ENCODE measurements around the gene SMIM38. TPM values are rescaled to one million over a fixed set of nuclear protein-coding genes. Genes with fewer than 3 reads are reported as not detected.

Gene SMIM38
- polyA plus RNA-seq, 4 donors = 0.32 to 1.9 (median 0.67) TPM

DNA sequence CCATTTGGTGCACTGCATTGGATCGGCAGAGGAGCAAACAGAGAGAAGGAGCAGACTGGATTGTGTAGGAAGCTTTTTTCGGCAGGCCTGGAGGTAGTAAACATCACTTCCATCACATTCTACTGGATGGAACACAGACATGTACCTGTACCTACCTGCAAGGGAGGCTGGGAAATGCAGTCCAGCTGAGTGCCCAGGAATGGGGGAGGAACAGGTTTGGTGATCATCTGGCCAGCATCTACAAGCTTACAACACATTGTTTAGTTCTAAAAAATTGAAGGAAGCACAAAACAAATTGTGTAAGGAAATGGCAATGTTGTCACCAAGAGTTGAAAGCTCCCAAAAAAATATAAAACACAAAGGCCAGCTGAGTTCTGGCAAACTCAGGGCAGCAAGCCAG, 19.1 kb downstream of the SMIM38 start:
- DNase-seq (ENCODE audit: low read depth in 4 of 4, low spot score in 3 of 4) = no peak

DNA sequence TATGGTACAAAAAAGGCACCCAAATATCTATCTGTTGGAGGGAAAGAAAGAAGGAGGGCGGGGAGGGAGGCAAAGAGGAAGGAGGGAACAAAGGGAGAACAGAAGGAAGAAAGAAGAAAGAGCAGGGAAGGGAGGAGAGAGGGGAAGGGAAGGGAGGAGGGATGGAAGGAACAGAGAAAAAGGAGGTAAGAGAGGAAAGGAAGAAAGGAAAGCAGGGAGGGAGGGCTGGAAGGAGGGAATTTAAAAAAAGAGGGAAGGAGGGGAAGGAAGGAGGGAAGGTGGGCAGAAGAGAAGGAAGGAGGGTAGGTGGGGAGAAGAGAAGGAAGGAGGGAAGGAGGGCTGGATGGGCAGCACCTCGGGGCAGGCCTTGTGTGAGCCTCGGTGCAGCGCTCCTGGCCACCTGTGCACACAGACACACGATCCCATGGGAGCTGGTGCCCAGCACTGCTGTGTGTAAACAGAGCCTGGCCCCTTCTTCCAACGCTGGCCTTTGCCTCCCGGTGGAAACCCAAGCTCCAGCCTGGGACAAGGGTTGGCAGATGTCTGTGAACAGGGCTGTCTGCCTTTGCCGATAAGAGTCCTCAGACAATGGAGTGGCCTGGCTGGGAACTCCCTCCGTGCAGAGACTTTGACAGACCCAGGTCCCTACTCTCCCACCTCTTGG, 23.2 kb downstream of the SMIM38 start:
- no peak for DNase-seq (ENCODE audit: low read depth in 4 of 4, low spot score in 3 of 4)

DNA sequence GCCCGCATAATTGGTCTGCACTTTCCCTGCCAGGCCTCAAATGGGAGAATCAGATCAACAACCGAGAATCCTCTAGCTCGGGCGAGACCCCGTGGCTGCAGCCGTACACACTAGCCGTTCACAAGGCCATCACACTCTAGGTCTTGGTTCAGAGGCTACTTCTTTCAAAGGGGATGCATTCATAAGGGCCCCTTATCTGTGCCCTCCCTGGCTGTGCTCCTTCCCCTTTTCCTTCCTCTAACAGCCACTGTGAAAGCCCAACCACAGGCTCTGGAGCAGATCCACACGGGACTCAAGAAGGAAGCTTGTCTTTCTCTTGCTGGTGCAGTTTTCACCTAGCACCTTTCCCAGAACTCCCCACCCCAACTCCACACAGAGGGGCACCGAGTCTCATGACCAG, 24.5 kb downstream of the SMIM38 start:
- no peak for DNase-seq (ENCODE audit: low read depth in 4 of 4, low spot score in 3 of 4)

DNA sequence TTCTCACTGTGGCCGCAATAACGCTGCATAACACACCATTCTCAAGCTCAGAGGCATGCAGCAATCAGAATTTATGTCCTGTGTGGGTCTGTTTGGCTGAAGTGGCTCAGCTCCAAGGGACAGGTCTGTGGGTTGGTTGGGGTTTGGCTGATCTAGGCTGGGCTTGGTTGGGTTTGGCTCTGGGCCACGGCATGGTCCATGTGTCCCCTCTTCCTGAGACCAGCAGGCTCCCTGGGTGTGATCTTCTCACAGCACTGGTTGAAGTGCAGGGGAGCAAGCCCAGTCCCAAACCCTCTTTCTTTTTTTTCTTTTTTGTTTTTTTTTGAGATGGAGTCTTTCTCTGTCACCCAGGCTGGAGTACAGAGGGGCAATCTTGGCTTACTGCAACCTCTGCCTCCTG, 25.0 kb downstream of the SMIM38 start:
- DNase-seq (ENCODE audit: low read depth in 4 of 4, low spot score in 3 of 4) = no peak

DNA sequence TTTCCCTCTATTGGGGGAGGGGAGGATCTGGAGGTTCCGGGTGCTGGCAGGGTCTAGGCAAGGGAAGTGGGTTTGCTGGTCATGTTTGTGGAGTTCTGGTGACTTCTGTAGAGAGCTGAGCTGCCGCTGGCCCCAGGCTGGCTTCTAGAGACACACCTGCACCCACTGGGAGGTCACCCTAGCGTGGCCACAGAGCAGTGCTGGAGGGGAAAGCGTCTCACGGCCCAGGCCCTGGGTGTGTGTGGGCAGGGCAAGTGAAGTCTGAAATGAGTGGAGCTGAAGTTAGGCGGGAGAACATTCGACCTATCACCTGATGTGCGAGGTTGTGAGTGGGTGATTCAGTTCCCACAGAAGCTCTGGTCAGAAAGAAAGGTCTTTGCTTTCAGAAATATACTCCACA, 27.9 kb downstream of the SMIM38 start:
- DNase-seq (ENCODE audit: low read depth in 4 of 4, low spot score in 3 of 4) = no peak

DNA sequence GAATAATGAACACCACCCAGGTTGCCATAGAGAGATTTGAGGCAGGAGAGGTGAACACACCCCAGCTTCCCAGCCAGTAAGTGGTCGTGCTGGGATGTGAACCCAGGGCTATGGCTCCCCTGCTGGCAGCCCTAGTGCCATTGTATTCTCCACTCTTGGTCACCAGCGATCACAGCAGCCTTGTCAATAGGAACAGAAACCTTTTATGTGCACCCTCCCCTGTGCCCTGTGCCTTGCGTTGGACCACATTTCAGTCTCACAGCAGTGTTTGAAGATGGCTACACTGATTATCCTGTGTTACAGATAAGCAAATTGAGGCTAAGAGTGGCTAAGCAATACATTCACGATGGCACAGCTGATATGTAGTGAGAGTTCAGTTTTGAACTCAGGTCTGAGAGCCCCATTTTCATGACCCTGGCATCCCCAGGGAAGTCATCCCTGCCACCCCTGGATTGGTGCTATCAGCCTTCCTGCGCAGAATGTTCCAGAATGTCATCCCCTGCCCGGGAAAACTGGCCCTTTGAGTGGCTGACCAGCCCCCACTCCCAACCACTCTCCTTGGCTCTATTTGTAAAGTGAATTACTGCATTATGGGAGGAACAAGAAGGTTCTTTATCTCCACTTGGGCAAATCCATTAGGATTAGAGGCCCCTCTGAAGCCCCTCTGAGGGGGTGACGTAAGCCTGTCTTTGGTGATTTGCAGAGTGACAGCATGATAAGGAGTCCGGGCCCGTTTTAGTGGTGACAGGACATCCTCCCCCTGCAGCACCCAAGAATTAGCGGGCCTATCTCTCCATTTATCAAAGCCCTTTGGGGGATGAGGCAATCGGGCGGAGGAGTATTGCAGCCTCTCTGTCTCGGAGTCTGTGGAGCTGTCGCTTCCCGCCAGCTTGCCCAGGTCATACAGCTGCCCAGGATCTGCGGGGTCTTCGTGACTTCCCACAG, 30.9 kb downstream of the SMIM38 start:
- no peak for DNase-seq (ENCODE audit: low read depth in 4 of 4, low spot score in 3 of 4)

DNA sequence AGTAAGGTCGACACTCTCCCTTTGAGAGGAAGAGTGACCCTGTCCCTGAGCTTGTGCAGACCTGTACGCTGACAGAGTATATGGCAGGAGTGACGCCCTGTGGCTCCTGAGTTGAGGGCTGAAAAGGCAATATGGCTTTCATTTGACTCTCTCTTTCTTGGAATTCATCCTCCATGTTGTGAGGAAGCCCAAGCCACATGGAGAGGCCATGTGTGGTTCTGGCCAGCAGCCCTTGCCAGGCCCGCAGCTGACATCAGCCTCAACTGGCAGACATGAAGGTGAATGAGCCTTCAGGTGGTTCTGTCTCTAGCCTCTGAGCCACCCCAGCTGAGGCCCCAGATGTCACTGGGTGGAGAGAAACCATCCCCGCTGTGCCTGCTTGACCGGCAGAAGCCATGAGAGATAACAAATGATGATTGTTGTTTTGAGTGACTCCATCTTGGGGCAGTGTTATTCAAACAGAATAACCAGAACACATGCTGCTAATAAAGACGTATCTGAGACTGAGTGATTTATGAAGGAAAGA, 31.9 kb downstream of the SMIM38 start:
- no peak for DNase-seq (ENCODE audit: low read depth in 4 of 4, low spot score in 3 of 4)

DNA sequence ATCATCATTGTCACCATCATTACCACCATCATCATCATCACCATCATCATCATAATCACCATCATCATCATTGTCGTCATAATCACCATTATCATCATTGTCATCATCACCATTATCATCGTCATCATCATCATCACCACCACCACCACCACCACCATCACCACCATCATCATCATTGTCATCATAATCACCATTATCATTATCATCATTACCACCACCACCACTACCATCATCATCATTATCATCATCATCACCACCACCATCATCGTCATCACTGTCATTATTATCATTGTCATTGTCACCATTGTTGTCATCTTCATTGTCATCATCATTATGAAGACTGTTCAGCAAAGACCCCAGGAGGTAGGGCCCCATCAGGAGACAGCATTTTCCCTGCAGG, 33.3 kb downstream of the SMIM38 start:
- no peak for DNase-seq (ENCODE audit: low read depth in 4 of 4, low spot score in 3 of 4)

DNA sequence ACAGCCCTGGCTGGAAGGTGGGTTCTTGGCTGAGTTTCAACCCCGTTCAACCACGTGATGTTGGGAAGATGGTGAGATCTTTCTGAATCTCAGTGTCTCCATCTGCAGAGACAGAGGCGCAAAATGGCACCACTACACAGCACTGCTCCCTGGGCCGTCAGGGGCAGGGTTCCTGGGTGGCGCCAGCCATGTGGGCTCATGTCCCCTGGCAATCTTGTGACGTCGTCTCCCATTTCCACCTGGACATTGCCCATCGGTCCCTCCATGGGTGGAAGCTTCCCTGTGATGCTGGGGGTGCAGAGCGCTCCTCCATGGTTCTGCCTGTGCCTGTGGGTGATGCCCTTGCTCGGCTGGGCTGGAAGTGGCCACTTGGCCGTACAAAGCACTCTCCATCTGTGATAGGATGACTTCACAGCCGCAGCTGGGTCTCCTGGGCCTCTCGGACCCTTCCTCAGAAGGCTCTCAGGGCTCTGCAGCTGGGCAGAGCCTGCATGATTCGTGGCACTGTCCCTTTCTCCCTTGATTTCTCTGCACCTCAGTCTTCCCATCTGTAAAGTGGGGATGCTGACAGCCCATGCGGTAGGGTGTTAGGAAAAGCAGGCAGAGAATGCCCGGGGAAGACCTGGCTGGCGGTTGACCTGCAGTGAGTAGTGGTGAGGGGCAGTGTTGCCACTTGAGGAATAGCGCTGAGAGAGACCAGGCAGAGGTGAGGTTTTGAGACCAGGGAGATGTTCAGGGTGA, 35.2 kb downstream of the SMIM38 start:
- DNase-seq (ENCODE audit: low read depth in 4 of 4, low spot score in 3 of 4) = no peak

DNA sequence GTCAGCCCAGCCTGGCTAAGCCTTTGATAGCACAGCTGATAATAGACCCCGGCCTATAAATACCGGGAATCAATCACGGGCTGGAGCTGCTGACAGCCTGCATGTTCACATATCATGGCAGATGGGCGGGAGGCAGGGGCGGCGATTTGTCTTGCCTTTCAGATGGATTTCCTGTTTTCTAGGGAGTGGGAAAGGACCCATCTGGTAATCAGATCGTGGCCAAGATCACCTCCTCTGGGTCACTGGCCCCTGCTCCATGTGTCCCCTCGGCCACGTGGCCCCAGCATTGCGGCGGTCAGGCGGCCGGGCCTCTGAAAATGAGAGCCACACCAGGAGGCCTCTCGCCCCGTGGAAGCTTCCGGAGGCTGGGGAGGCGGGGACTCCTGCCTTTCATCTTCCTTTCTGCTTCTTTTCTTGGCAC, 36.6 kb downstream of the SMIM38 start:
- peak in 2 of 4 donors; percentile 20 to 37 for DNase-seq (ENCODE audit: low read depth in 4 of 4, low spot score in 3 of 4)

DNA sequence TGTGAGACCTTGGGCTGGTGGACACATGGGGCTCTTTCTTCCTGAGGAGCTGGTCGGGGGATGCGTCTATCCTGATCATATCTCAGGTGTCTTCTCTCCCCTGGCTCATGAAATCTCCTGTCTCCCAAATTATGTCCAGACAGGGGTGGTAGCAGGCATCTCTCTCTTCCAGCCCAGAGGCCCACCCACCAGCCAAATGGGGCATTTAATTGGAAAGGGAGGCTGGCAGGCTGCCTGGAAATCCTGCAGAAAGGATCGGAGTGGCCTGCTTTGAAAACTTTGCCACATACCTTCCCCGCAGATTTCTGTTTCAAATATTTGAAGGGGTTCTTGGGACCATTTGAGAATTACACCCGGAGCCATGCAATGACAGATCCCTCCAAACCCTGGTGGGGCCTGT, 37.4 kb downstream of the SMIM38 start:
- no peak for DNase-seq (ENCODE audit: low read depth in 4 of 4, low spot score in 3 of 4)

DNA sequence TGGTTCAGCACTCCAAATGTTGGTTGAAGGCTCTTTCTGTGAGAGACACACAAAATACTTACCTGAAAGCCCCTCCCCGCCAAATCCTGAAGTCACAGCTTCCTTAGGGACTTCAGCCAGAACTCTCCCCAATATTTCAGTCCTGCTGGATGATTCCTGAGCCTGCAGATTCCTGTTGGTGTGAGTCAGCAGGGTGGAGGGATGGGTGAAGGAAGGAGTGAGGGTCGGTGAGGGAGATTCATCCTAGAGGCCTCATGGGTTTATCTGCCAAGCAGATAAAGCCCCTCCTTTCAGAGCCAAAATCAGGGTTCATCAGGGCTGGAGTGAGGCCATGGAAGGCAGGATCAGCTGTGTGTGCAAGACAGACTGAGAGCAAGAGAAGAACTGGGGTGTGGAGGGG, 37.9 kb downstream of the SMIM38 start:
- no peak for DNase-seq (ENCODE audit: low read depth in 4 of 4, low spot score in 3 of 4)

DNA sequence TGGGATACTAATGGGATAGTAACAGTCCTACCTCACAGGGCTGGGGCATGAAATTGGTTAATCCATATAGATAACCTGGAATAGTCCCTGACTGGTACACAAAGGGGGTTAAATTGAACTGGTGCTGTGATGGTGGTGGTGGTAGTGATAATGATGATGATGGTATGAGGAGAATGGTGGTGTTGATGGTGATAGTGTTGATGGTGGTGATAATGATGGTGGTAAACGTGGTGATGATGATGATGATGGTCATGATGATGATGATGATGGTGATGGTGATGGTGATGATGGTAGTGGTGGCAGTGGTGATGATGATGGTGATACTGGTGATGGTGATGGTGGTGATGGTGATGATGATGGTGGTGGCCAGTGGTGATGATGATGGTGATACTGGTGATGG, 38.7 kb downstream of the SMIM38 start:
- no peak for DNase-seq (ENCODE audit: low read depth in 4 of 4, low spot score in 3 of 4)

DNA sequence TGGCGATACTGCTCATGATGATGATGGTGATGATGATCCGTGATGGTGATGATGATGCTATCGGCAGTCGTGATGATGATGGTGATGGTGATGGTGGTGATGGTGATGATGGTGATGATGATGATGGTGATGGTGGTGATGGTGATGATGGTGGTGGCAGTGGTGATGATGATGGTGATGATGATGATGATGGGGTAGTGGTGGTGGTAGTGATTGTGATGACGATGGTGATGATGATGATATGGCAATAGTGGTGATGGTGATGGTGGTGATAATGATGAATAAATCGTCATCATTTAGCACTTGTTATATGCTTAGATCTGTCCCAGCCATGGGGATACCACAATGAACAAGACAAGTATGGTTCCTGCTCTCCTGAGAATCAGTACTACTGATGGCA, 39.2 kb downstream of the SMIM38 start:
- no peak for DNase-seq (ENCODE audit: low read depth in 4 of 4, low spot score in 3 of 4)

DNA sequence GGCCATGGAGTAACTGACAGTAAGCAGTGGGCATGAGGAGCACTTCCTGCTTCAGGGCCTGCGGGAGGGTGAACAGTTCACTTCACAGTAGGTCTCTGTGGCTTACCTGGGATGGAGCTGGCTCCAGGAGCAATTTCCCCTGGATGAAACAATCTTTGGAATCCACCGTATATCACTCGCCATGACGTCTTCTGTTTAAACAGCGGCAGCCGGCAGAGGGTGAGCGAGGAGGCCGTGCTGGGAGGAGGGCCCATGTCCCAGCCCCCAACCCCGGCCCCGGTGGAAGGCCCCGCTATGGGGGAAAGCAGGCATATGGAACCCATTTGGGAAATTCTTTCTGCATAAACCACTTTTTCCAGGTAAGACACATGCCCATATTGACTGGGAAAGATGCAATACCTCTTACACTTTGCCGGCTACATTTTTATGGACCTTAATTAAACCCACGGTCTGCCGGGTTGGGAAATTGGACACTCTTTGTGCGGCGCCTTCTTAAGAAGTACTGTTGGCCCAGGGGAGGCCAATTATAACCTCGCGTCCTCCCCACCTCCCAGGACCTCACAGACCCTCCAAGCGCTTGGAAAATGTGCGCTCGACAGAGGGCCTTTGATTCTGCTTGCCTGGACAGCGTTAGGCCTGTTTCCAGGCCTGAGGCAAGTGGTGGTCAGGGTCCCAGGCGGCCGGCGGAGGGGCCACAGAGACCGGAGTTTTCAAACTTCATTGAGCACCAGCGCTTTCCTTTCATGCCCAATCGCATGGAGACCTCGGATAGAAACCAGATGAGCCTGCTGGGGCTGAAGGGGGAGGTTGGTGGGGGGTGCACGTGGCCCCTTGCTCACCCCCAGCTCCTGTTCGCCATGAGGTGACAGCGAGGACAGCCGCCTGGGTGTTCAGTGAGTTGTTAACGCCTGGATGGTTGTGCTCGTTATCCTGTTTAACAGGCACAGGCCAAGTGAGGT, 40.4 kb downstream of the SMIM38 start:
- peak in 1 of 4 donors; percentile 57 for DNase-seq (ENCODE audit: low read depth in 4 of 4, low spot score in 3 of 4)

DNA sequence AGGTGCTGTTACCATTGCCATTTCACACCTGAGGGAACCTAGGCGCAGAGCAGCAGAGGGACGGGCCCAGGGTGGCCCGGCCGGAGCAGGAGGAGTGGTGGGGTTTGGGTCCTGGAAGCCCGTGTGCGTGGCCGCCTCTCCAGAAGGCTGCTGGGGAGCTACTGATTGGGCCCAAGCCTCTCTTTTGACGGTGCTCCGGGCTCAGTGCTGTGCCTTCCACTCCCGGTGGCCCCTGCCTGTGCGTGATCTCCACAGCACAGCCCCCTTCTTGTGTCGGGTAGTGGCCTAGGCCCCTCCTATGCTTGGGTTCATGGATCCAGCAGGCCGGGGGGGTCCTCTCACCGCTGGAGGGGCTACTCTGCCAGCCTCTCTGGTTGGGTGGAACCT, 41.0 kb downstream of the SMIM38 start:
- DNase-seq (ENCODE audit: low read depth in 4 of 4, low spot score in 3 of 4) = no peak

DNA sequence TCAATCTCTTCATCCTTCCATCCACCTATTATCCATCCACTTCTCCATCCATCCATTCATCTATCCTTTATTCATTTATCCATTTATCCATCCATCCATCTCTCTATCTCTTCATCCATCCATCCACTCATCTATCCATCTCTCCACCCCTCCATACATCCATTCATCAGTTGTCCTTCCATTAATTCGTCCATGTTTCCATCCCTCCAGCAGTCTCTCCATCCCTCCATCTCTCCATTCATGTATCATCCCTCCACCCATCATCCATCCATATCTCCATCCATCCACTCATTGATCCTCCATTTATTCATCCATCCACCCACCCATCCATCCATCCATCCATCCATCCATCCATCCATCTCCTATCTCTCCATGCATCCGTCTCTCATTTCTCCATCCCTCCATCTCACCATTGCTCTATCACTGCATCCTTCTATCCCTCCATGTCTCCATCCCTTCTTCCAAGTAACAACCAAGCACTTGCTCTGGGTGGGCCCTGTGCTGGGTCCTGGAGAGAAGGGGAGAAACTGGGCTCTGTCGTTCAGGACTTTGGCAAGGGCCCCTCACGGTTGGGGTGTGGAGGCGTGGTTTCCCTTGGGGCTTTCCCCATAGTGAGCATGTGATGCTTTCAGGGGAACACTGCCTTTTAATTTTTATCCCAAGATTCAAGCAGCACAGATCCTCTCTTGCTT, 43.3 kb downstream of the SMIM38 start:
- no peak for DNase-seq (ENCODE audit: low read depth in 4 of 4, low spot score in 3 of 4)

DNA sequence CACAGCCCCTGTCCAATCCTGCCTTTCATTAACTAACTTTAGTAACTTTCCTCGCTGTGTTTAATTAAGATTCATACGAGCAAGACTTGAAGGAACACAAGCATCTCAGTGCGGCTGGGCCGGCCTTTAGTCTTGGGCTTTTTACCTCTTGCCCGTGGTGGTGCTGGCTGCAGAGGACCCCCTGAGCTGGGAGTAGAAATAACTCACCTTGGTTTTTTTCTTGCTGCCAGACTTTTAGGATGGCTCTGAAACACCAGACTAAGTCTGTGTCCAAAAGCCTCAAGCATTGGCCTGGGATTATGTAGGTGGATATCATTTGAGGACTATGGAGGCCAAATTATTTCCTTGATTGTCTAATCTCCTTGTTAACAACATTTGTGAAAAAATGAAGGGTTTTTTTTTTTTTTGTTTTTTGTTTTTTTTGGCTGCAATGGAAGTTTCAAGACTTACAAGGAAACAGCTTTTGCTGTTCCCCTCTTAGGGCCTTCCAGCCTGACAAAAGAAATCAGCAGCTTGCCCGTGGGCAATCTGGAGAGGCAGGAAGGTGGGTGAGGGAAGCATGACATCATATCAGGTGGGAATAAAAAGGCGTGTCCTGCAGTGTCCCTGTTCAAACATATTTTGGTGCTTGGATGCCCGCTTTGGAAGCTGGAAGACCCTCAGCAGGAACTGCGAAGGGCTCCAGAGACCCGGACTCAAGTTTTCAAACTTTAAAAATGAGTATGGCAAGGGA, 44.0 kb downstream of the SMIM38 start:
- DNase-seq (ENCODE audit: low read depth in 4 of 4, low spot score in 3 of 4) = no peak

Measured in left renal pelvis (tissue), 4 donors.